NCI-H1694 treated with DMSO at 0.1 percent for 48 hours (cell line): Measurements from ENCODE around the gene SMAD9.

Experiments
- DNase-seq: peaks from one replicate; lab custom pipeline; 2025; lab: John Stamatoyannopoulos, UW

Gene SMAD9

GRCh38 chr13:36817996-36818803 lies 101.8 kb downstream of the SMAD9 start:
- DNase-seq: peak; percentile 10

GRCh38 chr13:36815062-36815461 lies 105.0 kb downstream of the SMAD9 start:
- DNase-seq: no peak

DNA sequence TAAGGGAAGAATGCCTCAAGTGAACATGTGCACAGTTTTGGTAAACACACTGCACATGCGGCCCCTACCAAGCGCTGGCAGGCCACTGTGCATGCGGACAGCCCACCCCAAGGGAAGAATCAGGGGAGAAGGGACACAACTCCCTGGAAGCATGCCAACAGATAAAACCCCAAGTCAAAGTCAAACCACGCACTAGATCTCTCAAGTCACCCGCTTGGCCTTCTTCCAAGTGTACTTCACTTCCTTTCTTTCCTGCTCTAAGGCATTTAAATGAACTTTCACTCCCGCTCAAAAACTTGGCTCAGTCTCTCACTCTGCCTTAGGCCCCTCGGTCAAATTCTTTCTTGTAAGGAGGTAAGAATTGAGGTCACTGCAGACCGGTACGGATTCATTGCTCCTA lies 105.6 kb downstream of the SMAD9 start:
- no peak for DNase-seq

DNA sequence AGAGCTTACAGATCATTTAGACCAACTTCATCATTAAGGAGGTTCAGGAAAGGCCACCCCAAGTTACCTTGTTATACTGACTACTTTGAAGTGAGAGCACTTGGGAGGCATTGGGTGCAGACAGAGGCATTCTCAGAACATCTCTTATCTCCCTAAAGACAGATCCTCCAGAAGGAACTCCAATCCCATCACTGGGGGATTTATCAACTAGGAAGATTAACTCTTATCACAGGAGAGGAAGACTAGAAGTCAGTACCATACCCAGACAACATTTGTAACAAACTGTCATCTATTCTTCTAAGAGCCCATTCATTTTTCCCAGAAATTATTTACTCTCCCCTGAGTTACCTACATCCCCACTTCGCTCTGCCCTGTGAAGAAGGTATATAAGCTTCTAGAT lies 106.8 kb downstream of the SMAD9 start:
- DNase-seq: no peak

DNA sequence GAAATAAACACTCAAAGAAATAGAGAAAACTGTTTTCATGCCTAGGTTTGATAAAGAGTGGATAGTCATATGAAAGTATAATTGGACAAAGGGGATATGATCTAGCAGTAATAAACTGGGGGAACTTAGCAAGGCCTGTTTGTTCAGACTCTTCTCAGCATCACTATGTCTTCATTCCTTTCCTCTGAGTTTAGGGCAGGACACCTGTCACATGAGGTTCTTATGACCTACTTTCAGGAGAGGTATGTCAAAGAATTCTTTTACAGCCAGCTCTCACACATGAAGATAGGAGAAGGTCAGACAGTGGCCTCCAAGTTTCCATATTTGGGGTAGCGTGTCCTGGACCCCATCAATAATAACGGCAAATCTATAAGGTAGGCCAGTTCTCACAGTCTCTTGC lies 112.4 kb downstream of the SMAD9 start:
- DNase-seq: no peak

GRCh38 chr13:36806102-36806501 lies 113.9 kb downstream of the SMAD9 start:
- DNase-seq: no peak

GRCh38 chr13:36804588-36804987 lies 115.5 kb downstream of the SMAD9 start:
- DNase-seq: no peak

GRCh38 chr13:36801035-36801434 lies 119.0 kb downstream of the SMAD9 start:
- DNase-seq: no peak

DNA sequence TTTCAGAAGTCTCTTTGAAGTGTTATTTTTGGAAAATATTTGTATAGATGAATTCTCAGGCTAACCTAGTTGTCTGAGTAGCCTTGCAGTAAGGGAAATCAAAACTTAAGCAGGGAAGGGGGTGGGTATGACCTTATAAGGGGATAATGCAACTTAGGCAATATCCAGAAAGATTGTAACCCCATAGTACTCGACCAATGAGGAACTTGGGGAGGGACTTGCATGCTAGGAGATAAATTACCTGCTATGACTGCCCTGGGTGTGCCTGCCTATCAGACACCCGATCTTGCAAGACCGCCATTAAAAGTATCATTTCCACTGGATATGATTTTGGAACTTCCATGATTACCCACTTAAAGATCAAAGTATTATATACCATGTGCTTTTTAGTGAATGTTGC lies 124.0 kb downstream of the SMAD9 start:
- DNase-seq: no peak

DNA sequence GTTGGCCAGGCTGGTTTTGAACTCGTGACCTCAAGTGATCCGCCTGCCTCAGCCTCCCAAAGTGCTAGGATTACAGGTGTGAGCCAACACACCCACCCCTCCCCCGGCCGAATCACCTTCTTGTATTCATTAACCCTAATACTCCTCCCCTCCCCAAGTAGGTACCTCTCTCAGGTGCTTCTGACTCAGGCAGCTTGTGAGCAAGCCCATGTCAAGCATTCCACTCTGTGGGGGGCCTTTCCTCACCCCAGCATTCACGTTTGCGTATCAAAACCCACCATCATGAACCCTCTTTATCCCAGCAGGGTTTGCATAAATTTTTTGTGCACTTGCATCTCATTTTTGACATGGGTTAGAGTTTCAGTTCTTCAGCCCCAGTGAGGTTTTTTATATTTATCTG lies 124.6 kb downstream of the SMAD9 start:
- DNase-seq: no peak
